Hematopoietic multipotent progenitor cell (in vitro differentiated cells): Measurements from ENCODE around the gene BCL2L1. TPM values are rescaled to one million over a fixed set of nuclear protein-coding genes. Genes with fewer than 3 reads are reported as not detected.
A peak's percentile ranks its signal among the peaks of the same experiment; 100 is the strongest.

Experiments used
- DNase-seq, 3 donors: peaks; one replicate each; pipeline ENCODE4 v3.0.0-alpha.2; 2011 to 2015; ENCODE audit warnings: low read depth in 2 of 3, low spot score in 2 of 3
- total RNA-seq: library from RNA; depleted of rRNA; stranded (reverse); fragments of >200 nt; gene quantifications from one replicate; pipeline ENCODE4 v1.2.3, GENCODE V29; 2012

BCL2L1 gene
- total RNA-seq, 1 donor = 48.7 TPM

- no peak for DNase-seq
Measured at GRCh38 chr20:31710423-31711108, 12.1 kb downstream of the BCL2L1 start.

- no peak for DNase-seq
Measured at GRCh38 chr20:31709939-31710338, 12.7 kb downstream of the BCL2L1 start.

- DNase-seq = no peak
Measured at GRCh38 chr20:31708736-31709534, 13.7 kb downstream of the BCL2L1 start.

GRCh38 chr20:31707994-31708735, 14.5 kb downstream of the BCL2L1 start:
- peak in 1 of 3 donors; percentile 19 for DNase-seq

- no peak for DNase-seq
Measured at GRCh38 chr20:31707258-31707615, 15.4 kb downstream of the BCL2L1 start.

- DNase-seq = no peak
Measured at GRCh38 chr20:31706607-31707257, 15.9 kb downstream of the BCL2L1 start.

- DNase-seq = no peak
Measured at GRCh38 chr20:31705598-31706597, 16.8 kb downstream of the BCL2L1 start.

- DNase-seq = no peak
Measured at GRCh38 chr20:31705191-31705590, 17.5 kb downstream of the BCL2L1 start.

GRCh38 chr20:31704225-31705119, 18.2 kb downstream of the BCL2L1 start:
- no peak for DNase-seq

- DNase-seq = no peak
Measured at GRCh38 chr20:31701591-31701990, 21.1 kb downstream of the BCL2L1 start.

- DNase-seq = no peak
Measured at GRCh38 chr20:31700747-31701146, 21.9 kb downstream of the BCL2L1 start.

- DNase-seq = no peak
Measured at GRCh38 chr20:31699801-31700728, 22.6 kb downstream of the BCL2L1 start.

- peak in 1 of 3 donors; percentile 49 for DNase-seq
Measured at GRCh38 chr20:31698803-31699718, 23.6 kb downstream of the BCL2L1 start.

- DNase-seq = no peak
Measured at GRCh38 chr20:31698243-31698802, 24.3 kb downstream of the BCL2L1 start.

GRCh38 chr20:31695849-31696804, 26.5 kb downstream of the BCL2L1 start:
- DNase-seq = no peak
